Activated T-cell treated with anti-CD3 and anti-CD28 coated beads for 48 hours (primary cell): Measurements from ENCODE around the gene ZNF497.

ENCODE experiments used
- DNase-seq: peaks from one replicate; pipeline ENCODE4 v3.0.0-alpha.2; 2020; ENCODE audit warnings: low read depth

ZNF497 gene

GRCh38 chr19:58367698-58368454 is 5.3 kb upstream of the ZNF497 start:
- DNase-seq: no peak

DNA sequence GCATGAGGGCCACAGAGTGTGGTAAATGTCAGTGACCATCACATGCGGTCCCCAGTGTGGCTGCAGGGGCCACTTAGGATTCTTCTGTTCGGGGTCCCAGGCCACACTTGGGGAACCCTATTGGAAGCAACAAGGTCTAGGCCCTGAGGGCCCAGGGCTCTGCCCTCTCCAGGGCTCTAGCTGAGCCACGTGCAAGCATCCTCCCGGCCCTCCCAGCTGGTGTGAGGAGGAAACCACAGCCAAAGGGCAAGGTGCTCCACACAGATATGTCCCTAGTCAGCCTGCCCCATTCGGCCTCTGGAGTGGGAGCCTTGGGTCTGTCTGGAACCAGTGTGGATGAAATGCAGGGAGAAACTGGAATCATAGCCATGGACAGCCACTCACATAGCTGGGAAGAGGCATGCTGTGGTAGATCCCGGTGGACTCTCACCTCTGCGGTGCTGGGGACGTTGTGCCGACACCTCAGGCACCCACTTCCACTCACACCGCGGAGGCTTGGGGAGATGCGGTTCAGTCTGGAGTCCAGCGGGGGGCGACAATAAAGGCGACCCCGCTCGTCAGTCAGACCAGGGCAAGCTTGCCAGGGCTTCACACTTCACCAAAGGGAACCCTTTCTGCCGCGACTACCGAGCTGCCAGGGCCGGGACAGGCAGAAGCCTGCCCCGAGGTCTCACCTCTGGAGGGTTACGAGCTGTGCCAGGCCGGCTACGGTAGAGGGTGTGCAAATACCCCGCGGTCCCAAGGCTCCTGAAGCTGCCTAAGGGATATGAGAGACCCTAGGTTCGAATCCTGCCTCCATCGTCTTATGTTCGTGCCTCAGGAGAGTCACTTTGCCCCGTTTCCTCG is 4.3 kb upstream of the ZNF497 start:
- DNase-seq: no peak

DNA sequence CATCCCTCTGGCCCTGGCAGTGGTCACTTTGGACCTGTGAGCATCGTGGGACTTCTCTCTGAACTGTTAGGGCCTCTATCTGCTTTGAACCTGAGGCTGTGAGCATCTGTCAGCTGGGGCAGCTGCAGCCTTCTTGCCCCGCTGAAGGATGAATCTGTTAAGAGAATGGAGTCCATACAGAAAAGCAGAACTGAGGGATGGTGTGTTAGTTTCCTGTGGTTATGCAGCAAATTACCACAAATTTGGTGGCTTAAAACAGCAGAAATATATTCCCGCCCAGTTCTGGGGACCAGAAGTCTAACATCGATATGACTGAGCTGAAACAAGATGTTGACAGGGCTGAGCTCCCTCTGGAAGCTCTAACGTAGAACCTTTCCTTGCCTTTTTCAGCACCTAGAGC is 1.6 kb upstream of the ZNF497 start:
- DNase-seq: no peak

DNA sequence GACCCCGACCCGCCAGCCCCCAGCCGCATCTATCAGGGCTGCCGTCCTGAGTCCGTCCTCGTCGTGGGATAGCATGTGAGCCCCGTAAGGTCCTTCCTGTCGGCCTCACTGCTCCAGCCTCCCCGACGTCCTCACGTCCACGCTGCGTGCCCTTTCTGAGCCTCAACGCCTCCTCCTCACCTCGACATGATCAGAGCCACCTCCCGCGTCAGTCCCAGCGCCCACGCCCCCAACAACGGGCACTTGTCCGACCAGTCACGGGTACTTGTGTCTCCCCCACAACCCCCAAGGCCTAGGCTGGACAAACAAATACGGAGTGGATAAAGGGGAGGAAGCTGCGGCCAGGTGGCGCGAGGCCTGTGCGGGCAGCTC is 665 bp downstream of the ZNF497 start:
- DNase-seq: peak; percentile 55

DNA sequence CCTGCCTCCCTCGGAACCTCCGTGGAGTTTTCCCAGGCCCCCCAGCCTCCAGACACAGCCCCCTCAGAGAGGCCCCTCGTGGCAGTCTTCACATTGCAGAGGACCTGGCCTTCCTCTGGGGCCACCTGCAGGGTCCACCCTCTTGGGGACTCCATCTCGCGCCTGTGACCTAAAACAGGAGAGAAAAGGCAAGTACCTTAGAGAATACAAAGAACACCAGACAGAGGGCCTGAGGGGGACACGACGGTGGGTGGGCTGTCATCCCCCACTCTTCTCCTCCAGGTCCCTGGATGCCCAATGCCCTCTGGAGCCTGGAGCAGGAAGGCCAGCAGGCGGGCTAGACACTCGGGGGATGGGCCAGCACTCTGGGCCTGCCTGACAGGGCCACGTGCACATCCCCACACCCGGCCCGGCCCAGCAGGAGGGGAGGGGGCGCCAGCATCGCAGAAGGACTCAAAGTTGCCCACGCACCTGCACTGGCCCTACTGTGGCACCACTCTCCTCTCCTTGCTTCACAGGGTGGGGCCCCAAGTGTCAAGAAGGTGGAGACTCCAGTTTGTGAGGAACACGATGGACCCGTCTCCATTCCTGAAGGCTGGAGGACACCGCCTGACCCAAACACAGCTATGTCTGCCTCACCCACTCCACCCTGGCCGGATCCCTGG is 4.9 kb downstream of the ZNF497 start:
- DNase-seq: no peak

DNA sequence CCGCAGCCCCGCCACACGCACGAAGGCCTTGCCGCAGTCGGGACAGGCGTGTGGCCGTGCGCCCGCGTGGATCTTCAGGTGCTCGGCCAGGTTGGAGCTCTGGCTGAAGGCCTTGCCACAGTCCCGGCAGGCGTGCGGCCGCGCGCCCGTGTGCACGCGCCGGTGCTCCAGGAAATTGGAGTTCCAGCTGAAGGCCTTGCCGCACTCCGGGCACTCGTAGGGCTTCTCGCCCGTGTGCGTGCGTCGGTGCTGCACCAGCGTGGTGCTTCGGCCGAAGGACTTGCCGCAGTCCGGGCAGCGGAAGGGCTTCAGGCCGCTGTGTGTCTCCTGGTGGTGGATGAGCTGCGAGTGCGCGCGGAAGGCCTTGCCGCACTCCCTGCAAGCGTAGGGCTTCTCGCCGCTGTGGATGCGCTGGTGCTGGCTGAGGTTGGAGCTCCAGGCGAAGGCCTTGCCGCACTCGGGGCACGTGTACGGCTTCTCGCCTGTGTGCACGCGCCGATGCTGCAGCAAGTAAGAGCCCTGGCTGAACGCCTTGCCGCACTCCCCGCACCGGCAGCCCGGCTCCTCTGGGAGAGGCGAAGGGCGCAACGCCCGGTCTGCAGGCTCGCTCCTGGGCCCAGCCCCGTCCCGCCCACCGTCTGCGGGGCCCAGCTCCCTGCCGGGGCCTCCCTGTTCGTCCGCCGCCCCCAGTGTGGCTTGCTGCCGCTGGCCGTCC is 5.6 kb downstream of the ZNF497 start:
- DNase-seq: no peak

DNA sequence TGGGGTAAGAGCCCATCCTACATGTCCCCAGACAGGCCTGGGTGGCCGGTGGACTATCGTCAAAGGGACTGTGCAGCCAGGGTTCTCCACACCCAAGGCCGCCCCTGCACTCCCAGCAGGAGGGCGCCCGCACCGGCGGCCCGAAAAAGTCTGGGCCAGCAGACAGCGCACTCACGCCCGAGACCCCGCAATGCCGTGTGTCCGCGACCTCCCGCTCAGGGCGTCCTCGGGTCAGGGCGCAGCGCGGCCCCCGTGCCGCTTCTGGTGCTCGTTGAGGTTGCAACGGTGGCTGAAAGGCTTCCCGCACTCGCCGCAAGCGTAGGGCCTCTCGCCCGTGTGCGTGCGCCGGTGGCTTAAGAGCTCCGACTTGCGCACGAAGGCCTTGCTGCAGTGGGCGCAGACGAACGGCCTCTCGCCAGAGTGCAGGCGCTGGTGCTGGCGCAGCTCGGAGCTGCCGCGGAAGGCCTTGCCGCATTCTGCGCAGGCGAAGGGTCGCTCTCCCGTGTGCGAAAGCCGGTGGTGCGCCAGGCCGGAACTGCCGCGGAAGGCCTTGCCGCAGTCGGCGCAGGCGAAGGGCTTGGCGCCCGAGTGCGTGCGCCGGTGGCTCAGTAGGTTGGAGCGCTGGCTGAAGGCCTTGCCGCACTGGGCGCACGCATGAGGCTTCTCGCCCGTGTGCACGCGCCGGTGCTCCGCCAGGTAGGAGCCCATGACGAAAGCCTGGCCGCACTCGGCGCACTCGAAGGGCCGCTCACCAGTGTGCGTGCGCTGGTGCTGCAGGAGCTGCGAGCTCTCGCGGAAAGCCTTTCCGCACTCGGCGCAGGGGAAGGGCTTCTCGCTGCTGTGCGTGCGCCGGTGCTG is 6.4 kb downstream of the ZNF497 start:
- peak; percentile 37 for DNase-seq

DNA sequence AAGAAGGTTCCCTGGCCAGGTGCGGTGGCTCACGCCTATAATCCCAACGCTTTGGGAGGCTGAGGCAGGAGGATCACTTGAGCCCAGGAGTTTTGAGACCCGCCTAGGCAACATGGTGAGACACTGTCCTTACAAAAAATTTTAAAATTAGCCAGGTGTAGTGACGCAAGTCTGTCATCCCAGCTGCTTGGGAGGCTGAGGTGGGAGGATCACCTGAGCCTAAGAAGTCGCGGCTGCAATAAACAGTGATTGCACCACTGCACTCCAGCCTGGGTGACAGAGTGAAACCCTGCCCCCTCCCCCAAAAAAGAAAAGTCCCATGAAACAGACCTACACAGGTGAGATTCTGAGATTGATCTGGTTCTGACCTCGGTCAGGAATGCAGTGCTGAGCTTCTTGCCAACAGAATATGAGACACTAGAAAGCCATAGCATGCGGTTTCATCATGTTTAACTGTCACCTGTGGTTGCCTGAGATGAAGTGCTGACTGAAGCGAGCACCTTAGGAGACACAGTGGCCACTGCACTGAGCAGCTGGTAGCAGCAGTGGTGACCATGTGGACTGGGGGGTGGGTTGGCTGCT is 7.2 kb downstream of the ZNF497 start:
- DNase-seq: no peak

DNA sequence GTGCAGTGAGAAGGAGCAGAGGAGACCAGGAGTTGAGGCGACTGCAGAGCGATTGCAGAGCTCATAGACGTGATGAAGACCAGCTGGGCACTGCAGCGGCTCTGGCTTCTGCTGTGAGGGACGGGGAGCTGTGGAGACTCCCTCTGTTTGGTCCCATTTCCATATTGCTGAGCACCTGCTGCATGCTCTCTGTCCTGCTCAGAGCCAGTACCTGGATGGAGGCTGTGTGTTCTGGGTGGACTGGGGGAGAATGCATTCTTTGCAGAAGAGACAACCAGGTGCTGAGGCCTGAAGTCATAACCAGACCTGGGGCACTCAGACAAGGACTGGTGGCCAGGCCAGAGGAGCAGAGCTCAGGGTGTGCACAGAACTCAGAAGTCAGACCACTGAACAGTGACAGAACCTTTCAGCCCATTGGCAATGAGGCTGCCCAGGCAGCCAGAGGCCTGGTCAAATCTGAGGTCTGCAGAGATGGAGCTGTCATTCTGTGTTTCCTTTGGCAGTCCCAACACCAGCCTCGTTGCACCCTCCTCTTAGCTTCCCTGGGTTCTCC is 8.0 kb downstream of the ZNF497 start:
- DNase-seq: no peak

DNA sequence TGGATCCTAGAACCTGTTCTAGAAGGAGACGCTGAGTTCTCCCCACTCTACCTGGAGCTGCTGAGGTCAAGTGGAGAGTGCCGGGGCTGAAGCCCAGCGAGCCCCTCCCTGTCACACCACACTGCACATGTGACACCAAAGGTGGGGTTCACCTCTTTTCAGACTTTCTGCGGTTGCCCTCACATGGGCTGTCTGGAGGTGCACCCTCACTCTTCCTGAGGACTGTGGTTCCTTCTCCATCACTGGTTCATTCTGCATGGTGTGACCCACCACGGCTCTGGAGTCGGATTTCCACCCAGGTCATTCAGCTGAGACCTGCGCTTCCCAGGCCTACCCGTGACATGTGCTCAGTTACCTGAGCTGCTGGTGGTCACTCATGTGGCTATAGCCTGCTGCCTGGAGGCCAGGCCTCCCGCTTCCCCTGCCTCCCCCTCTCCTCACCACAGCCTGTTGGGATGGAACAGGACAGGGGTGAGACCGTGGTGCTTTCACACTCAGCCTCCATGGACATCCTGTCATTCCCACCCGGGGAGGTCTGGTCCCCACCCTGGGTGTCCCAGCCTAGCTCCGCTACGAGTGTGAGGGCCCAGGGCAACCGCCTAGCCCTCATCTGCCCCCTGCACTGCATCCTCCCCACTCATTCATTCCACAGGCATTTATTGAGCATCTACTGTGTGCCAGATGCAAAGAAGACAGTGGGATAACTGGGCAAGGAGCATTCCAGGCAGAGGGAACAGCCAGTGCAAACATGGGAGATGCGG is 8.7 kb downstream of the ZNF497 start:
- no peak for DNase-seq

DNA sequence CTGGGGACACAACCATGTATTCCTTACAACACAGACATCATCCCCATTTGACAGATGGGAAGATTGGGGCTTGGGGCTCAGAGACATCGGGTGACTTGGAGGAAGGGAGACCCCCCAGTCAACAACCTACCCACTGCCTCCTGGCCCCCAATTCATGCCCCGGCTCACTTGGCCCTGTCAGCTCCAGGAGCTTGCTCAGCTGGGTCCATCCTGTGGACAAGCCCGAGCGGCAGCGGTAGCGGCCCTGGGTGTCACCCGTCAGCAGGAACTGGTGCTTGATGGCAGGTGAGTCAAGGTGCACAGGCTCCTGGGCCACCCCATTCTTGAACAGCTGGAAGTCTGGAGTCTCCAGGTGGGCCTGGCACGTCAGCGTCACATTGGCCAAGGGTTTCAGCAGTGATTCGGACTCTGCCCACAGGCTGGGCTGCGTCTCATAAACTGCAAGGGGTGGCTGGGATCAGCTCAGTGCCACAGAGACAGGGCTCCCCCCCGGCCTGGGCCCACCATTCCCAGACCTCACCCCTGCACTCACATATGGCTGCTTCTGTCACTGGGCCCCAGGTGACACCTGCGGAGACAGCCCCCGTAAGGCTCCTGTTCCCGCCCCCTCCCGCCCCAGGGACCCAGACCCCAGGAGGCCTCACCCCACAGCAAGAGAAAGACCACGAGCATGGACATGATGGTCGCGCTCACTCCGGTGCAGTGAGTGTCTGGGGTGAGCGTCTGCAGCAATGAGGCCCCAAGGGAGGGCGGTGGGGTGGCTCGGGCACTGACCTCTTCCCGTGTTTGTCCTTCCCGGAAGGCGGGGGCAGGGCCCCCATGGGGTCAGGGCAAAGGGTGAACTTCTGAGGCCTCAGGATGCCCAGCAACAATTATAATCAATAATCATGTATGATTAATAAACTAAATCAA is 9.5 kb downstream of the ZNF497 start, which contains the start of gene A1BG:
A1BG (minus strand) TSS at position 733 of the 912 bp plus-strand sequence; CDS start at position 678, 55 bp downstream.
- DNase-seq: no peak

DNA sequence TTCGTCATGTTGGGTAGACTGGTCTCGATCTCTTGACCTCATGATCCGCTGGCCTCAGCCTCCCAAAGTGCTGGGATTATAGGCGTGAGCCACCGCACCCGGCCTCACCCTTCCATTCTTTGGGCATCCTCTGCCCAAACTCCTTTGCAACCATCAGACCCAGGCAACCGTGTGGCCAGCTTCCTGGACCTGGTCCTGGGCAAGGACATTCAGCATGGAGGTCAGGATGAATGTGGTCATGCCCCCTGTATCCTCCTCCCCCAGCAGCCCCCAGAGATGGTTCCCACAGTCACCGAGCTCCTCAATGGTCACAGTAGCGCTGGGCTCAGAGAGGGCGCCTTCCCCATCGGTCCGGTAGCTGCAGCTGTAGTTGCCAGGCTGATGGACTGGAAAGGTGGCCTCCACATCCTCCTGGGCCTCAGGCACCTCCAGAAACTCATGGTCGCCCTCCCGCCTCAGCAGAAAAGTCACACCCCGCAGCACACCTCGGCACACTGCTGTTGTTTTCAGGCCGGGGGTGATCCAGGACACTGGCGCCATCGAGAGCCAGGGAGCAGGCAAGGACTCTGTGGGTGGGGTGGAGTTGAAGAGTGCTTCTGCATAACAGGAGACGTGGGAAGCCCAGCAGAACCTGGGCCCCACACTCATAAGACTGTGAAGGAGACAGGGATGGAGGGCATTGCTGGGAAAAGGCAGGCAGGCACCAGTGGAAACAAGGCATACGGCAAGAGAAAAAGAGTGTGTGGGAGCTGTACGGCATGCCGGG is 10.4 kb downstream of the ZNF497 start:
- DNase-seq: no peak

GRCh38 chr19:58351558-58351878 is 11.0 kb downstream of the ZNF497 start:
- no peak for DNase-seq

DNA sequence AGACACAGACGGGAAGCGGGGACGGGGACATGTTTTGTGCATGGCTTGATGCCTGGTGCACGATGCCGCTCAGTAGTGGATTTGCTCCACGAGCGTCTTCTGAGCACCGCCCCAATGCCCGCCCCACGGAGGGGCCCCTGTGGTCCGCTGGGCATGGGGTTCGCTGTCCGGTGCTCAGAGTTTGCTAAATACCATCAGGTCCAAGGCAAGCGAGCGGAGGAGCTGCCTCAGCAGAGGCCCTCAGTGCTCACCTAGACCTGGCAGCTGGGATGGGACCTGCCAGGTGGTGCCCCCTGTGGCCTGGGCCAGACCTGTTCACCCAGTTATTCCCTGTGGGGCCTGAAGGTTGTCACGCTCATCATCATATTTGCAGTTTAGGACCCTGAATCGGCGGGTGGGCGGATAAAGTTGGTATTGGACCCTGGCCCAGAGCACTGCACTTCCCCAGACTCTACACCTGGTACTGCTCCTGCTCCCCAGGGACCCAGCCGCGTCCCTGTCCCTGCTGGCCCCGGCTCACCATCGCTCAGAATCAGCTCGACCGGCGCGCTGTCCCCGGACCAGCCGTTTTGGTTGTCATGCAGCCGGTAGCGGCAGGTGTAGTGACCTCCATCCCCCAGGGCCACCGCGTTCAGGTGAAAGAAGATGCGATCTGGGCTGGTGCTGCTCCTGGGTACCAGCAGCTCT is 11.5 kb downstream of the ZNF497 start:
- no peak for DNase-seq

- DNase-seq: no peak
These were observed 12.3 kb downstream of the ZNF497 start for GRCh38 chr19:58350001-58350861.

GRCh38 chr19:58349590-58349989 is 13.0 kb downstream of the ZNF497 start:
- no peak for DNase-seq
